ENCODE data around the gene NR6A1. TPM values are rescaled to one million over a fixed set of nuclear protein-coding genes. Genes with fewer than 3 reads are reported as not detected.

NR6A1 gene
- total RNA-seq, 1 experiment from 2014 or later, result 0.91 TPM

- no peak overlapping the region for H3K4me3 Mint-ChIP-seq (ENCODE audit: unreplicated experiment)
- H3K9me3 Mint-ChIP-seq (ENCODE audit: unreplicated experiment), result no peaks in the 10 kb centered on the region
- TF ChIP-seq, protein P1, sequence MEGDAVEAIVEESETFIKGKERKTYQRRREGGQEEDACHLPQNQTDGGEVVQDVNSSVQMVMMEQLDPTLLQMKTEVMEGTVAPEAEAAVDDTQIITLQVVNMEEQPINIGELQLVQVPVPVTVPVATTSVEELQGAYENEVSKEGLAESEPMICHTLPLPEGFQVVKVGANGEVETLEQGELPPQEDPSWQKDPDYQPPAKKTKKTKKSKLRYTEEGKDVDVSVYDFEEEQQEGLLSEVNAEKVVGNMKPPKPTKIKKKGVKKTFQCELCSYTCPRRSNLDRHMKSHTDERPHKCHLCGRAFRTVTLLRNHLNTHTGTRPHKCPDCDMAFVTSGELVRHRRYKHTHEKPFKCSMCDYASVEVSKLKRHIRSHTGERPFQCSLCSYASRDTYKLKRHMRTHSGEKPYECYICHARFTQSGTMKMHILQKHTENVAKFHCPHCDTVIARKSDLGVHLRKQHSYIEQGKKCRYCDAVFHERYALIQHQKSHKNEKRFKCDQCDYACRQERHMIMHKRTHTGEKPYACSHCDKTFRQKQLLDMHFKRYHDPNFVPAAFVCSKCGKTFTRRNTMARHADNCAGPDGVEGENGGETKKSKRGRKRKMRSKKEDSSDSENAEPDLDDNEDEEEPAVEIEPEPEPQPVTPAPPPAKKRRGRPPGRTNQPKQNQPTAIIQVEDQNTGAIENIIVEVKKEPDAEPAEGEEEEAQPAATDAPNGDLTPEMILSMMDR (IDR thresholded peaks at IDR 0.05; ENCODE audit: unreplicated experiment), result no peak
- H3K36me3 Mint-ChIP-seq (ENCODE audit: insufficient read depth, unreplicated experiment), result no peaks in the 10 kb centered on the region
- no peak for DNase-seq (ENCODE audit: unreplicated experiment)
- POLR2A ChIA-PET, result no interaction called here
- CTCF ChIA-PET, result interaction anchor here (0.6 to 0.8 kb wide), 2 partner anchors 11 to 62 kb away, joined by 3 read pairs; no protein-coding TSS in a partner anchor
- H3K27ac Mint-ChIP-seq (ENCODE audit: low read depth, unreplicated experiment), result no peak overlapping the region
- intact Hi-C loops (cut with micrococcal nuclease), result no loop called here
- no peaks in the 10 kb centered on the region for H3K4me1 Mint-ChIP-seq (ENCODE audit: insufficient read depth, unreplicated experiment)
- BruUV-seq (replicated peaks), result no TSS peak
- peaks cover 11% of the 10 kb centered on the region for H3K27me3 Mint-ChIP-seq (ENCODE audit: insufficient read depth, unreplicated experiment)
These were observed 301.9 kb downstream of the NR6A1 start for GRCh38 chr9:124469011-124469832.

GRCh38 chr9:124468061-124468740 lies 302.9 kb downstream of the NR6A1 start:
- Mint-ChIP-seq H3K36me3 (ENCODE audit: insufficient read depth, unreplicated experiment) (no peaks in the 10 kb centered on the region), H3K9me3 (ENCODE audit: unreplicated experiment) (no peaks in the 10 kb centered on the region), H3K4me3 (ENCODE audit: unreplicated experiment) (no peak overlapping the region), H3K4me1 (ENCODE audit: insufficient read depth, unreplicated experiment) (no peaks in the 10 kb centered on the region), H3K27ac (ENCODE audit: low read depth, unreplicated experiment) (no peak overlapping the region), H3K27me3 (ENCODE audit: insufficient read depth, unreplicated experiment) (peaks cover 16% of the 10 kb centered on the region)
- TF ChIP-seq, protein P1 (IDR thresholded peaks at IDR 0.05; ENCODE audit: unreplicated experiment), result no peak
- intact Hi-C loops (cut with micrococcal nuclease), result no loop called here
- ChIA-PET POLR2A (no interaction called here), CTCF (interaction anchor here (0.6 kb wide), 1 partner anchor 12 kb away, joined by 3 read pairs; no protein-coding TSS in a partner anchor)
- BruUV-seq (replicated peaks), result no TSS peak
- DNase-seq (ENCODE audit: unreplicated experiment), result no peak

GRCh38 chr9:124467410-124468060 lies 303.6 kb downstream of the NR6A1 start:
- H3K4me3 Mint-ChIP-seq (ENCODE audit: unreplicated experiment), result no peak overlapping the region
- peaks cover 16% of the 10 kb centered on the region for H3K27me3 Mint-ChIP-seq (ENCODE audit: insufficient read depth, unreplicated experiment)
- no peak overlapping the region for H3K27ac Mint-ChIP-seq (ENCODE audit: low read depth, unreplicated experiment)
- TF ChIP-seq, protein P1 (IDR thresholded peaks at IDR 0.05; ENCODE audit: unreplicated experiment), result no peak
- no peak for DNase-seq (ENCODE audit: unreplicated experiment)
- no peaks in the 10 kb centered on the region for H3K4me1 Mint-ChIP-seq (ENCODE audit: insufficient read depth, unreplicated experiment)
- POLR2A ChIA-PET, result no interaction called here
- peaks cover 6% of the 10 kb centered on the region for H3K9me3 Mint-ChIP-seq (ENCODE audit: unreplicated experiment)
- intact Hi-C loops (cut with micrococcal nuclease), result no loop called here
- BruUV-seq (replicated peaks), result no TSS peak
- no peaks in the 10 kb centered on the region for H3K36me3 Mint-ChIP-seq (ENCODE audit: insufficient read depth, unreplicated experiment)
- CTCF ChIA-PET, result no interaction called here

Small RNAs within 50 kb of the gene (microRNA-seq; reads per million reads assigned to microRNA genes)
- gene MIR181A2, result 1,068 reads per million, percentile 87 among the genes with 10 or more reads in this experiment
- 1,202 reads per million, percentile 88 among the genes with 10 or more reads in this experiment for gene MIR181B2

Other genes with a start within 250 kb of the NR6A1 start
- 0.21 and 0.25 TPM in 2 replicates for gene OLFML2A, start 5.8 kb upstream of the NR6A1 start, total RNA-seq (2022)
- gene WDR38, start 82.1 kb upstream of the NR6A1 start, total RNA-seq (2022), result not detected in 2 replicates
- 1,966 and 2,009 TPM in 2 replicates for gene RPL35, start 90.6 kb upstream of the NR6A1 start, total RNA-seq (2022)
- 72.5 and 84.2 TPM in 2 replicates for gene ARPC5L, start 90.8 kb upstream of the NR6A1 start, total RNA-seq (2022)
- 22.8 and 29.9 TPM in 2 replicates for gene GOLGA1, start 169.8 kb upstream of the NR6A1 start, total RNA-seq (2022)